Retina (tissue), 1 donor: ENCODE measurements around the gene HSPA1A.
A peak's percentile ranks its signal among the peaks of the same experiment; 100 is the strongest.
"Not testable (repeated sequence)": the region's sequence is repeated elsewhere in the genome, so short reads cannot be mapped to it uniquely, and the experiment has no call there.

Experiments
- DNase-seq: peaks from one replicate; pipeline ENCODE4 v3.0.0-alpha.2; 2016

Gene HSPA1A

GRCh38 chr6:31811645-31812044, 3.7 kb upstream of the HSPA1A start:
- DNase-seq: no peak

GRCh38 chr6:31813465-31813849, 1.9 kb upstream of the HSPA1A start:
- DNase-seq: no peak

GRCh38 chr6:31814677-31815024, 692 bp upstream of the HSPA1A start:
- DNase-seq: peak; percentile 89

- not testable (repeated sequence) for DNase-seq
Observed at GRCh38 chr6:31817133-31817928, 2.0 kb downstream of the HSPA1A start.

- not testable (repeated sequence) for DNase-seq
Observed at GRCh38 chr6:31817929-31818511, 2.7 kb downstream of the HSPA1A start.

- no peak for DNase-seq
Observed at GRCh38 chr6:31819871-31820299, 4.5 kb downstream of the HSPA1A start.

GRCh38 chr6:31820399-31820798, 5.1 kb downstream of the HSPA1A start:
- DNase-seq: not testable (repeated sequence)

- peak; percentile 86 for DNase-seq
Observed at GRCh38 chr6:31821301-31822035, 6.1 kb downstream of the HSPA1A start.

- peak; percentile 60 for DNase-seq
Observed at GRCh38 chr6:31822036-31822821, 6.9 kb downstream of the HSPA1A start.

- DNase-seq: not testable (repeated sequence)
Observed at GRCh38 chr6:31823592-31824196, 8.4 kb downstream of the HSPA1A start.

GRCh38 chr6:31825553-31825952, 10.2 kb downstream of the HSPA1A start:
- DNase-seq: no peak

GRCh38 chr6:31826793-31827285, 11.5 kb downstream of the HSPA1A start:
- no peak for DNase-seq

- peak; percentile 98 for DNase-seq
Observed at GRCh38 chr6:31827286-31828079, 12.1 kb downstream of the HSPA1A start, which contains the start of gene HSPA1B. Gene HSPA1B, plus strand, starts transcription at chr6:31827738. Its CDS starts 213 bp downstream, at chr6:31827951.

GRCh38 chr6:31829633-31830283, 14.4 kb downstream of the HSPA1A start:
- peak; percentile 86 for DNase-seq

- DNase-seq: no peak
Observed at GRCh38 chr6:31830886-31831335, 15.6 kb downstream of the HSPA1A start.

- no peak for DNase-seq
Observed at GRCh38 chr6:31831350-31832215, 16.2 kb downstream of the HSPA1A start.

- peak; percentile 99 for DNase-seq
Observed at GRCh38 chr6:31834367-31835250, 19.3 kb downstream of the HSPA1A start.

GRCh38 chr6:31836047-31836473, 20.7 kb downstream of the HSPA1A start:
- no peak for DNase-seq
